Muscle layer of duodenum (tissue), 2 donors: Measurements from ENCODE around the gene SLC6A2.
"Not testable (repeated sequence)": the region's sequence is repeated elsewhere in the genome, so short reads cannot be mapped to it uniquely, and the experiment has no call there.

Source experiments
- H3K27ac ChIP-seq: one replicate; pipeline ENCODE4 v1.7.0; 2013; ENCODE audit warnings: mild to moderate bottlenecking, low read length
- H3K27me3 ChIP-seq: one replicate; pipeline ENCODE4 v1.7.0; 2013; ENCODE audit warnings: low read depth, mild to moderate bottlenecking, control low read depth, low read length
- H3K36me3 ChIP-seq, 2 donors: one replicate each; pipeline ENCODE4 v1.7.0; 2013; ENCODE audit warnings: low read length in 2 of 2, control low read depth in 1 of 2, mild to moderate bottlenecking in 1 of 2; ENCODE audit not compliant: insufficient read depth in 2 of 2, control insufficient read depth in 1 of 2
- H3K4me1 ChIP-seq, 2 donors: one replicate each; pipeline ENCODE4 v1.7.0; 2013; ENCODE audit warnings: low read length in 2 of 2, mild to moderate bottlenecking in 2 of 2, control low read depth in 1 of 2, moderate library complexity in 1 of 2; ENCODE audit not compliant: insufficient read depth in 2 of 2, control insufficient read depth in 1 of 2
- H3K4me3 ChIP-seq, 2 donors: one replicate each; pipeline ENCODE4 v1.7.0; 2013; ENCODE audit warnings: low read length in 2 of 2, low read depth in 1 of 2, mild to moderate bottlenecking in 1 of 2
- H3K9me3 ChIP-seq, 2 donors: one replicate each; pipeline ENCODE4 v1.7.0; 2013; ENCODE audit warnings: low read length in 2 of 2, control low read depth in 1 of 2, mild to moderate bottlenecking in 1 of 2; ENCODE audit not compliant: control insufficient read depth in 1 of 2
- donor health status: healthy.

SLC6A2 gene

GRCh38 chr16:55728797-55729196 is 73.0 kb downstream of the SLC6A2 start:
- Histone ChIP-seq H3K4me3 (no peak overlapping the region), H3K9me3 (peaks cover 0 to 3% of the 10 kb centered on the region in 2 donors), H3K27ac (no peak overlapping the region), H3K4me1 (no peaks in the 10 kb centered on the region), H3K27me3 (no peaks in the 10 kb centered on the region), H3K36me3 (no peaks in the 10 kb centered on the region)

GRCh38 chr16:55730115-55730514 is 74.3 kb downstream of the SLC6A2 start:
- Histone ChIP-seq H3K36me3 (no peaks in the 10 kb centered on the region), H3K4me1 (no peaks in the 10 kb centered on the region), H3K27ac (no peak overlapping the region), H3K4me3 (no peak overlapping the region), H3K9me3 (no peaks in the 10 kb centered on the region), H3K27me3 (no peaks in the 10 kb centered on the region)

GRCh38 chr16:55732496-55732895 is 76.7 kb downstream of the SLC6A2 start:
- no peaks in the 10 kb centered on the region for H3K9me3 ChIP-seq
- no peaks in the 10 kb centered on the region for H3K4me1 ChIP-seq
- H3K27me3 ChIP-seq = no peaks in the 10 kb centered on the region
- no peak overlapping the region for H3K27ac ChIP-seq
- H3K4me3 ChIP-seq = no peak overlapping the region
- no peaks in the 10 kb centered on the region for H3K36me3 ChIP-seq

DNA sequence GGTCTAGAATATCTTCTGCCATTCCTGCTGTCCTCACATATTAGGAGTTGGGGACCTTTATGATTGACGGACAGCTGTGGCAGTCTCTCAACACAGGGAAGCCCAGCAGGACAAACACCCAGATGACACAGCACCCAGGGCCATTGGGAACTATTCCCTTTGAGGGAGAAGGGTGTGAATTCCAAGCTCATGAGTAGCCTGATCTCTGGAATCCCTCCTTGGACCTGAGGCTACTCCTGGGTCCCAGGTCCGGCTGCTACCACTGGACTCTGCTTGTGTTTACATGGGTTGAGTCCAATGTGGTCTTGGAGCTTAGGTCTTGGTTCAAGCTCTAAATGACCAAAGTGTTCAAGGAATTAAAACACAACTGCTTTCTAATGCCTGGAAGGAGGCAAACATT is 78.9 kb downstream of the SLC6A2 start:
- Histone ChIP-seq H3K27me3 (no peaks in the 10 kb centered on the region), H3K4me1 (no peaks in the 10 kb centered on the region), H3K4me3 (no peak overlapping the region), H3K27ac (no peak overlapping the region), H3K36me3 (no peaks in the 10 kb centered on the region), H3K9me3 (no peaks in the 10 kb centered on the region)

DNA sequence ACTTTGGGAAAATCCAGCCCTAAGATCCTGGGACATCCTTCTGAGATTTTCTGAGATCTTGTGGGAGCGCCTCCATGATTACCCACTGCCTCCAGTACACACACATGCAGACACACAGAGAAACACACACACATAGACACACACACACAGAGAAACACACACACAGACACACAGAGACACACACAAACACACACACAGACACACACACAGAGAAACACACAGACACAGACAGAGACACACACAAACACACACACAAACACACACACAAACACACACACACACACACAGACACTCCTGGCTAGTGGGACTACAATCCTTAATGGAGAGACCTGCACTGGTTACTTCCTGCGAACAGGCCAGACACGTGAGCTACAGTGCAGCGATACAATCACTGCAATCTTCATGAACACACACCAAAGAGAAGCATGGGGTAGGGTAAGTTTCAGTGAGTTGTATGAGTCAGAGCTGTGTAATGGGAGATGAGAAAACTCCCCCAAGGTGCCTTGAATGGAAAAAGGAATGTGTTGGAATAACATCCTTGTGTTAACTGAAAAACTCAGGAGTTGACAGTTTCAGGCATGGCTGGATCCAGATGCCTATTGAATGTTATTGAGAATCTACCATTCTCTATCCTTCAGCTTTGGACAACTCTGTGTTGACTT is 79.5 kb downstream of the SLC6A2 start:
- Histone ChIP-seq H3K27ac (no peak overlapping the region), H3K4me3 (no peak overlapping the region), H3K36me3 (no peaks in the 10 kb centered on the region), H3K27me3 (no peaks in the 10 kb centered on the region), H3K4me1 (no peaks in the 10 kb centered on the region), H3K9me3 (no peaks in the 10 kb centered on the region)

GRCh38 chr16:55736671-55737070 is 80.9 kb downstream of the SLC6A2 start:
- Histone ChIP-seq H3K36me3 (no peaks in the 10 kb centered on the region), H3K4me1 (no peaks in the 10 kb centered on the region), H3K27me3 (no peaks in the 10 kb centered on the region), H3K4me3 (no peak overlapping the region), H3K27ac (no peak overlapping the region), H3K9me3 (no peaks in the 10 kb centered on the region)

DNA sequence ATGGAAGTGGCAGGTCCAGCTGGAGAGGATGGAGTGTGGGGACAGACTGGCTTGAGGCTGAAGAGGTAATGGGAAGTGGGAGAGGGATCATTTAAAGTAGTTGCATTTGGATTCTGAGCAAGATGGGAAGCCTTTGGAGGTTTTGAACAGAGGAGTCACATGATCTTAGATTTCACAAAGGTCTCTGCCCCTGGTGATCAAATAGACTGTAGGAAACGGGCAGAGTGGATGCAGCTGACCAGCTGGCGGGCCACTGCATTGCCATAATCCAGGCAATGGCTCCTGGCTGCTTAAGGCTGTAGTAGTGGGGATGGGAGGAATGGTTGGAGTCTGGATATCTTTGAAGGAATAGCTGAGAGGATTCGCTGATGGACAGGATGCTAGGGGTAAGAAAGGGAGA is 81.5 kb downstream of the SLC6A2 start:
- no peaks in the 10 kb centered on the region for H3K27me3 ChIP-seq
- no peak overlapping the region for H3K4me3 ChIP-seq
- no peak overlapping the region for H3K27ac ChIP-seq
- no peaks in the 10 kb centered on the region for H3K4me1 ChIP-seq
- H3K36me3 ChIP-seq = no peaks in the 10 kb centered on the region
- no peaks in the 10 kb centered on the region for H3K9me3 ChIP-seq

GRCh38 chr16:55737966-55738365 is 82.2 kb downstream of the SLC6A2 start:
- Histone ChIP-seq H3K27me3 (no peaks in the 10 kb centered on the region), H3K9me3 (no peaks in the 10 kb centered on the region), H3K27ac (no peak overlapping the region), H3K4me3 (no peak overlapping the region), H3K36me3 (no peaks in the 10 kb centered on the region), H3K4me1 (no peaks in the 10 kb centered on the region)

DNA sequence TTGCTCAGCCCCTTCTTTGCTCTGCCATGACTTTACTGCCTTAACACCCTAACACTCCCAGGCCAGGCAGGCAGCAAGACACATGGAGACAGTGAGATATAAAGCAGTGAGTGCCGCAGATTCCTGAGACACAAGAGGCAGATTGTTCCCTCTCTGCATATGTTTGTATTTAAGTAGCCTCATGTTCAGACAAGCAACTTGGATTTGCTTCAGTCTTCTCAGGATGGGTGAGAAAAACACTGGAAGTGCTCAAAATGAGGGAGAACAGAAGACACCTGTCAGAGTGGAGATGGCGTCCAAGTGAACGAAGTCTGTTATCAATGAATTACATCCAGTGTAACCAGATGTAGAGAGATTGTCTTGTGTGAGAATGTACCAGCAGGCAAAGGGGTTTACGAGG is 90.3 kb downstream of the SLC6A2 start:
- Histone ChIP-seq H3K9me3 (no peaks in the 10 kb centered on the region), H3K27me3 (no peaks in the 10 kb centered on the region)

GRCh38 chr16:55747785-55748184 is 92.0 kb downstream of the SLC6A2 start:
- Histone ChIP-seq H3K9me3 (peaks cover 0 to 5% of the 10 kb centered on the region in 2 donors), H3K4me3 (no peak overlapping the region), H3K27me3 (no peaks in the 10 kb centered on the region)

More for the DNA sequence above, 90.3 kb downstream of the SLC6A2 start:
- no peak overlapping the region for H3K4me3 ChIP-seq
- no peak overlapping the region for H3K27ac ChIP-seq
- H3K4me1 ChIP-seq = no peaks in the 10 kb centered on the region
- no peaks in the 10 kb centered on the region for H3K36me3 ChIP-seq

DNA sequence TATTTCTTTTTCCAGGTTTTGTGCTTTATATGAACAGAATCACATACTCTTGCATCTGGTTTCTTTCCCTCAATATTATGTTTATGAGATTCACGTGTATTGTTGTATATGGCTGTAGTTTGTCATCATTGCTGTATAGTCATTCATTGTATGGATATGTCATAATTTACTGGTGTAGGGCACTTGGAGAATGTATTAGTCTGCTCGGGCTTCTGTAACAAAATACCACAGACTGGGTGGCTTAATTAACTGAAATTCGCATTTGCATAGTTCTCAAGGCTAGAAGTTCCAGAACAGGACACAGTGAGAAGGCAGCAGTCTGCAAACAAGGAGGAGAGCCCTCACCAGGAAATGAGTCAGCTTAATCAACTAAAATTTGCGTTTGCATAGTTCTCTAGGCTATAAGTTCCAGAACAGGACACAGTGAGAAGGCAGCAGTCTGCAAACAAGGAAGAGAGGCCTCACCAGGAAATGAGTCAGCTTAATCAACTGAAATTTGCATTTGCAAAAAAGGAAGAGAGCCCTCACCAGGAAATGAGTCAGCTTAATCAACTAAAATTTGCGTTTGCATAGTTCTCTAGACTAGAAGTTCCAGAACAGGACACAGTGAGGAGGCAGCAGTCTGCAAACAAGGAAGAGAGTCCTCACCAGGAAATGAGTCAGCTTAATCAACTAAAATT is 96.8 kb downstream of the SLC6A2 start:
- not testable (repeated sequence) for H3K4me3 ChIP-seq, H3K36me3 ChIP-seq, H3K27ac ChIP-seq, H3K9me3 ChIP-seq, H3K4me1 ChIP-seq, H3K27me3 ChIP-seq

More at GRCh38 chr16:55747785-55748184, 92.0 kb downstream of the SLC6A2 start:
- Histone ChIP-seq H3K36me3 (no peaks in the 10 kb centered on the region), H3K27ac (no peak overlapping the region), H3K4me1 (no peaks in the 10 kb centered on the region)
